Endothelial cell of umbilical vein (primary cell): ENCODE data around the gene GMNN. TPM values are rescaled to one million over a fixed set of nuclear protein-coding genes. Genes with fewer than 3 reads are reported as not detected.

Experiments
- BruUV-seq: library from RNA; stranded (reverse); fragments of 400-500 nt; replicated peaks from 2 replicates; lab custom pipeline; 2021; lab: Mats Ljungman, UMichigan
- CTCF ChIA-PET: fragments of 300-600, 350-600 bp; sonication (Branson Sonifier 250); formaldehyde crosslinking; loops from one replicate; lab custom pipeline; 2021; ENCODE audit warnings: antibody characterized with exemption, inconsistent platforms; lab: Charles Lee
- POLR2A ChIA-PET: fragments of 300-600, 350-600 bp; sonication (Branson Sonifier 250); formaldehyde crosslinking; loops from one replicate; lab custom pipeline; 2021; ENCODE audit warnings: antibody characterized with exemption, inconsistent platforms; lab: Charles Lee
- DNase-seq: peaks from one replicate; pipeline ENCODE4 v3.0.0-alpha.2; 2011; ENCODE audit warnings: low read depth, low spot score
- FAIRE-seq: peaks from 2 replicates; lab custom pipeline; 2011; peaks lifted over from hg19 to GRCh38; lab: Jason Lieb, UNC
- H2AFZ ChIP-seq: 2 replicates; pipeline ENCODE4 v1.6.0; 2012; ENCODE audit warnings: low read depth, low read length, control low read depth, inconsistent platforms
- H3K27ac ChIP-seq: 2 replicates; pipeline ENCODE4 v1.5.1; 2011; ENCODE audit warnings: low read depth, mild to moderate bottlenecking, control low read depth, low read length, moderate library complexity; ENCODE audit not compliant: insufficient read depth
- H3K27me3 ChIP-seq, 2 experiments: 2 replicates each; pipeline versions ENCODE4 v1.6.0 to v1.6.1; 2011; ENCODE audit warnings: low read length in 2 of 2, mixed read lengths in 1 of 2; ENCODE audit not compliant: control insufficient read depth in 2 of 2, insufficient read depth in 2 of 2
- H3K36me3 ChIP-seq, 2 experiments: 2 replicates in 1 of 2; 3 replicates in 1 of 2; pipeline ENCODE4 v1.5.1; 2011; ENCODE audit warnings: low read length in 2 of 2, mild to moderate bottlenecking in 1 of 2, moderate library complexity in 1 of 2; ENCODE audit not compliant: control insufficient read depth in 2 of 2, insufficient read depth in 2 of 2; ENCODE audit errors: extremely low read depth in 1 of 2
- H3K4me1 ChIP-seq: 3 replicates; pipeline ENCODE4 v1.5.1; 2011; ENCODE audit warnings: mild to moderate bottlenecking, low read length; ENCODE audit not compliant: control insufficient read depth, insufficient read depth; ENCODE audit errors: extremely low read depth
- H3K4me2 ChIP-seq: 2 replicates; pipeline ENCODE4 v1.6.1; 2011; ENCODE audit warnings: low read length, control low read depth, mixed read lengths; ENCODE audit not compliant: insufficient read depth
- H3K4me3 ChIP-seq, 3 experiments: fragments of 200-600 bp in 1 of 3; sonication (generic), shearing (Covaris generic) in 1 of 3; replicated peaks in 1 of 3; 2 replicates each; pipeline ENCODE4 v1.5.1; 2011 to 2016; ENCODE audit warnings: control low read depth in 3 of 3, low read length in 3 of 3, mild to moderate bottlenecking in 2 of 3, inconsistent platforms in 1 of 3, low read depth in 1 of 3, moderate library complexity in 1 of 3; ENCODE audit not compliant: insufficient read depth in 1 of 3
- H3K79me2 ChIP-seq: 2 replicates; pipeline ENCODE4 v1.6.0; 2012; ENCODE audit warnings: low read length, inconsistent platforms; ENCODE audit not compliant: control insufficient read depth, insufficient read depth
- H3K9ac ChIP-seq: replicated peaks from 2 replicates; pipeline ENCODE3; 2011; ENCODE audit warnings: low read length, control low read depth; ENCODE audit not compliant: insufficient read depth; ENCODE audit errors: extremely low read depth
- H3K9me1 ChIP-seq: replicated peaks from 3 replicates; pipeline ENCODE4 v1.6.0; 2011; ENCODE audit warnings: mild to moderate bottlenecking, low read length; ENCODE audit not compliant: control insufficient read depth, insufficient read depth; ENCODE audit errors: extremely low read depth
- H3K9me3 ChIP-seq: replicated peaks from 2 replicates; pipeline ENCODE4 v1.5.1; 2012; ENCODE audit warnings: low read length, inconsistent platforms; ENCODE audit not compliant: control insufficient read depth, insufficient read depth
- H4K20me1 ChIP-seq: replicated peaks from 2 replicates; pipeline ENCODE3; 2011; ENCODE audit warnings: mild to moderate bottlenecking, low read length; ENCODE audit not compliant: control insufficient read depth, insufficient read depth; ENCODE audit errors: extremely low read depth
- EZH2 ChIP-seq: IDR thresholded peaks from 2 replicates; pipeline ENCODE4 v1.6.1; 2012; ENCODE audit warnings: borderline replicate concordance, low read depth, mild to moderate bottlenecking, moderate library complexity, low read length, inconsistent platforms; ENCODE audit not compliant: severe bottlenecking
- FOS ChIP-seq: IDR thresholded peaks from 2 replicates; pipeline ENCODE4 v1.6.1; 2011; ENCODE audit warnings: mild to moderate bottlenecking, low read length, moderate library complexity, borderline replicate concordance; ENCODE audit not compliant: insufficient read depth
- GATA2 ChIP-seq: IDR thresholded peaks from 2 replicates; pipeline ENCODE4 v1.7.0; 2011; ENCODE audit warnings: low read depth, mild to moderate bottlenecking, moderate library complexity, mixed read lengths, low read length; ENCODE audit not compliant: insufficient read length, insufficient read depth
- JUN ChIP-seq: IDR thresholded peaks from 2 replicates; pipeline ENCODE4 v1.6.1; 2011; ENCODE audit warnings: borderline replicate concordance, low read depth; ENCODE audit not compliant: insufficient read length, insufficient read depth
- MAX ChIP-seq: IDR thresholded peaks from 2 replicates; pipeline ENCODE4 v1.6.1; 2011; ENCODE audit not compliant: insufficient read depth, insufficient read length
- MYC ChIP-seq: IDR thresholded peaks from one replicate; pipeline ENCODE4 v1.6.1; 2011; ENCODE audit warnings: mild to moderate bottlenecking, low read depth, low read length
- POLR2A ChIP-seq: IDR thresholded peaks from 2 replicates; pipeline ENCODE4 v1.6.1; 2012; ENCODE audit warnings: low read depth, mild to moderate bottlenecking, control low read depth, low read length
- POLR2AphosphoS5 ChIP-seq: IDR thresholded peaks from 2 replicates; pipeline ENCODE4 v1.6.1; 2012; ENCODE audit warnings: low read depth, mild to moderate bottlenecking, control low read depth, low read length, moderate library complexity; ENCODE audit not compliant: insufficient read depth
- dilution Hi-C: fragments of 300-500 bp; cut with MboI; formaldehyde crosslinking; loops from one replicate; pipeline ENCODE4 v1.15.0; 2019; ENCODE audit warnings: low sequenced_read_pairs; ENCODE audit not compliant: extremely low pct_ligation_motif_present
- intact Hi-C: fragments of 100-400 bp; cut with micrococcal nuclease; formaldehyde crosslinking; loops from one replicate; pipeline ENCODE4 v1.10.0; 2022
- polyA plus RNA-seq, 4 experiments: library from polyadenylated mRNA; depleted of rRNA in 3 of 4; stranded (reverse) in 3 of 4; unstranded in 1 of 4; fragments of >200 nt; gene quantifications; 2 replicates each; pipeline versions ENCODE4 v1.2.1 to v1.2.3, GENCODE V29; 2011 to 2012; ENCODE audit warnings: missing spikeins in 1 of 4
- total RNA-seq: library from RNA; stranded (reverse); gene quantifications from 2 replicates; pipeline ENCODE4 v1.2.3, GENCODE V29; 2021
- TF ChIP-seq, protein P1 (sequence below), 2 donors: IDR thresholded peaks; 1 replicate in 1 of 2; 2 replicates in 1 of 2; pipeline ENCODE4 v1.5.1; 2011; ENCODE audit warnings: low read length in 2 of 2, mild to moderate bottlenecking in 2 of 2, moderate library complexity in 2 of 2, control low read depth in 1 of 2, inconsistent platforms in 1 of 2, low read depth in 1 of 2; ENCODE audit not compliant: insufficient read depth in 1 of 2; ENCODE audit errors: extremely low read depth in 1 of 2

GMNN gene
- total and polyA plus RNA-seq, 2 donors (not counting 3 experiments of a cell fraction or from before 2014, with no cell fraction given): 25.4 to 52.6 TPM

DNA sequence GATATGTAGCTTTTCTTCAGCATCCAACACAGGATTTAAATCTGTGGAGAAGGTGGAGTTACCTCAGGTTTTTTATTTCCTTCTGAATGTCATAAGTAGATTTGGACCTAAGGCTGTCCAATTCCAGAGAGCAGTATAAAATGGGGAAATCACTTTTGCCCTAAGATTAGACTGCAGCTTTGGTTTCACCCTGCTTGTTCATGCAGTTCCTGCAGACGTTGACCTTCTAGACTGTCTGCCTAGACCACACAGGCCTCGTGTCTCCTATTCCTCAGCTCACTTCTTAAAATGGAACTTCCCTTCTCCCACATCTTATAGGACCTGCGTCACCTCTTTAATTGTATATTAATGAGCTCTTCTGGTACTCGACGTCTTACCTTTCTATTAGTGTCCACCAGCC lies 29.8 kb upstream of the GMNN start:
- intact Hi-C loops: no loop called here
- CTCF ChIA-PET: interaction anchor here (1.4 to 2.0 kb wide), 3 partner anchors 21 to 161 kb away, joined by 4 to 5 read pairs (median 4); partner anchors contain the start of gene C6orf62

More for the DNA sequence above, 29.8 kb upstream of the GMNN start:
- H3K27me3 ChIP-seq: peaks cover 0 to 2% of the 10 kb centered on the region in 2 experiments
- no peaks in the 10 kb centered on the region for H3K9me1 ChIP-seq
- H3K9me3 ChIP-seq: no peaks in the 10 kb centered on the region
- no peak overlapping the region for H3K4me2 ChIP-seq
- peaks cover 16% of the 10 kb centered on the region for H3K4me1 ChIP-seq
- TF ChIP-seq POLR2A: no peak
- no peak for TF ChIP-seq JUN
- no peak for TF ChIP-seq MAX
- TF ChIP-seq, protein P1, sequence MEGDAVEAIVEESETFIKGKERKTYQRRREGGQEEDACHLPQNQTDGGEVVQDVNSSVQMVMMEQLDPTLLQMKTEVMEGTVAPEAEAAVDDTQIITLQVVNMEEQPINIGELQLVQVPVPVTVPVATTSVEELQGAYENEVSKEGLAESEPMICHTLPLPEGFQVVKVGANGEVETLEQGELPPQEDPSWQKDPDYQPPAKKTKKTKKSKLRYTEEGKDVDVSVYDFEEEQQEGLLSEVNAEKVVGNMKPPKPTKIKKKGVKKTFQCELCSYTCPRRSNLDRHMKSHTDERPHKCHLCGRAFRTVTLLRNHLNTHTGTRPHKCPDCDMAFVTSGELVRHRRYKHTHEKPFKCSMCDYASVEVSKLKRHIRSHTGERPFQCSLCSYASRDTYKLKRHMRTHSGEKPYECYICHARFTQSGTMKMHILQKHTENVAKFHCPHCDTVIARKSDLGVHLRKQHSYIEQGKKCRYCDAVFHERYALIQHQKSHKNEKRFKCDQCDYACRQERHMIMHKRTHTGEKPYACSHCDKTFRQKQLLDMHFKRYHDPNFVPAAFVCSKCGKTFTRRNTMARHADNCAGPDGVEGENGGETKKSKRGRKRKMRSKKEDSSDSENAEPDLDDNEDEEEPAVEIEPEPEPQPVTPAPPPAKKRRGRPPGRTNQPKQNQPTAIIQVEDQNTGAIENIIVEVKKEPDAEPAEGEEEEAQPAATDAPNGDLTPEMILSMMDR (IDR thresholded peaks at IDR 0.05; ENCODE audit: extremely low read depth in 1 of 2, insufficient read depth in 1 of 2, low read depth in 1 of 2, low read length in 2 of 2): no peak
- TF ChIP-seq POLR2AphosphoS5: no peak
- TF ChIP-seq GATA2: no peak
- no peak for TF ChIP-seq FOS
- TF ChIP-seq EZH2: no peak
- TF ChIP-seq MYC: no peak
- dilution Hi-C loops: no loop called here
- H3K4me3 ChIP-seq: no peak overlapping the region
- H3K27ac ChIP-seq: no peak overlapping the region
- POLR2A ChIA-PET: no interaction called here
- no peak for FAIRE-seq
- no peaks in the 10 kb centered on the region for H3K79me2 ChIP-seq
- no peak for DNase-seq
- no TSS peak for BruUV-seq
- H2AFZ ChIP-seq: no peak overlapping the region
- no peaks in the 10 kb centered on the region for H4K20me1 ChIP-seq
- no peaks in the 10 kb centered on the region for H3K36me3 ChIP-seq
- no peak overlapping the region for H3K9ac ChIP-seq
